ENCODE results near the gene ADGRA3. TPM values are rescaled to one million over a fixed set of nuclear protein-coding genes. Genes with fewer than 3 reads are reported as not detected.

The ADGRA3 gene
- total and polyA plus RNA-seq, 7 experiments from 2014 or later, result 0.60 to 5.2 (median 4.3) TPM

- ChIA-PET CTCF (no interaction called here), POLR2A (no interaction called here)
- Mint-ChIP-seq H3K36me3 (no peaks in the 10 kb centered on the region), H3K4me1 (peaks cover 0 to 2% (median 0%) of the 10 kb centered on the region in 7 donors), H3K27me3 (no peaks in the 10 kb centered on the region), H3K9me3 (peaks cover 0 to 21% (median 2%) of the 10 kb centered on the region in 11 donors), H3K4me3 (no peak overlapping the region), H3K27ac (no peak overlapping the region)
- H3K27ac ChIP-seq (ENCODE audit: low read depth, low read length), result no peak overlapping the region
- no peak for ATAC-seq
- no peaks in the 10 kb centered on the region for H3K4me1 ChIP-seq (ENCODE audit: control insufficient read depth in 2 of 2, insufficient read depth in 2 of 2, low read length in 2 of 2)
- no peaks in the 10 kb centered on the region for H3K27me3 ChIP-seq (ENCODE audit: control insufficient read depth in 2 of 2, insufficient read depth in 2 of 2, low read length in 2 of 2)
- no peak overlapping the region for H3K4me3 ChIP-seq (ENCODE audit: low read length)
- intact Hi-C loops (cut with micrococcal nuclease), result no loop called here
- H3K36me3 ChIP-seq (ENCODE audit: control insufficient read depth in 2 of 3, insufficient read depth in 3 of 3, low read length in 3 of 3), result no peaks in the 10 kb centered on the region
- no peak for DNase-seq
- H3K9me3 ChIP-seq (ENCODE audit: control insufficient read depth in 2 of 3, low read length in 3 of 3), result no peaks in the 10 kb centered on the region
Measured at GRCh38 chr4:22372986-22373385, 142.9 kb downstream of the ADGRA3 start.

GRCh38 chr4:22369901-22370562 lies 145.8 kb downstream of the ADGRA3 start:
- H3K9me3 ChIP-seq (ENCODE audit: control insufficient read depth in 2 of 3, low read length in 3 of 3), result no peaks in the 10 kb centered on the region
- H3K4me1 Mint-ChIP-seq, result peaks cover 0 to 2% (median 0%) of the 10 kb centered on the region in 7 donors
- H3K27ac ChIP-seq (ENCODE audit: low read depth, low read length), result no peak overlapping the region
- H3K9me3 Mint-ChIP-seq, result peaks cover 0 to 9% (median 0%) of the 10 kb centered on the region in 11 donors
- ATAC-seq (no peak), DNase-seq (no peak)
- H3K4me3 Mint-ChIP-seq, result no peak overlapping the region
- no peaks in the 10 kb centered on the region for H3K36me3 Mint-ChIP-seq
- no peaks in the 10 kb centered on the region for H3K27me3 Mint-ChIP-seq
- no peaks in the 10 kb centered on the region for H3K4me1 ChIP-seq (ENCODE audit: control insufficient read depth in 2 of 2, insufficient read depth in 2 of 2, low read length in 2 of 2)
- POLR2A ChIA-PET, result no interaction called here
- no peaks in the 10 kb centered on the region for H3K27me3 ChIP-seq (ENCODE audit: control insufficient read depth in 2 of 2, insufficient read depth in 2 of 2, low read length in 2 of 2)
- H3K4me3 ChIP-seq (ENCODE audit: low read length), result no peak overlapping the region
- CTCF ChIA-PET, result no interaction called here
- intact Hi-C loops (cut with micrococcal nuclease), result no loop called here
- no peaks in the 10 kb centered on the region for H3K36me3 ChIP-seq (ENCODE audit: control insufficient read depth in 2 of 3, insufficient read depth in 3 of 3, low read length in 3 of 3)
- H3K27ac Mint-ChIP-seq, result no peak overlapping the region

GRCh38 chr4:22363787-22364186 lies 152.1 kb downstream of the ADGRA3 start:
- H3K4me1 ChIP-seq (ENCODE audit: control insufficient read depth in 2 of 2, insufficient read depth in 2 of 2, low read length in 2 of 2), result no peaks in the 10 kb centered on the region
- peaks cover 0 to 3% (median 0%) of the 10 kb centered on the region in 5 donors for H3K36me3 Mint-ChIP-seq
- peaks cover 0 to 5% (median 4%) of the 10 kb centered on the region in 11 donors for H3K9me3 Mint-ChIP-seq
- ATAC-seq (no peak), DNase-seq (no peak)
- no peaks in the 10 kb centered on the region for H3K36me3 ChIP-seq (ENCODE audit: control insufficient read depth in 2 of 3, insufficient read depth in 3 of 3, low read length in 3 of 3)
- intact Hi-C loops (cut with micrococcal nuclease), result no loop called here
- no peak overlapping the region for H3K4me3 ChIP-seq (ENCODE audit: low read length)
- H3K27ac ChIP-seq (ENCODE audit: low read depth, low read length), result no peak overlapping the region
- H3K27ac Mint-ChIP-seq, result no peak overlapping the region
- no peaks in the 10 kb centered on the region for H3K27me3 ChIP-seq (ENCODE audit: control insufficient read depth in 2 of 2, insufficient read depth in 2 of 2, low read length in 2 of 2)
- no peaks in the 10 kb centered on the region for H3K4me1 Mint-ChIP-seq
- ChIA-PET CTCF (no interaction called here), POLR2A (no interaction called here)
- H3K4me3 Mint-ChIP-seq, result no peak overlapping the region
- peaks cover 0 to 5% (median 0%) of the 10 kb centered on the region in 5 donors for H3K27me3 Mint-ChIP-seq
- no peaks in the 10 kb centered on the region for H3K9me3 ChIP-seq (ENCODE audit: control insufficient read depth in 2 of 3, low read length in 3 of 3)

DNA sequence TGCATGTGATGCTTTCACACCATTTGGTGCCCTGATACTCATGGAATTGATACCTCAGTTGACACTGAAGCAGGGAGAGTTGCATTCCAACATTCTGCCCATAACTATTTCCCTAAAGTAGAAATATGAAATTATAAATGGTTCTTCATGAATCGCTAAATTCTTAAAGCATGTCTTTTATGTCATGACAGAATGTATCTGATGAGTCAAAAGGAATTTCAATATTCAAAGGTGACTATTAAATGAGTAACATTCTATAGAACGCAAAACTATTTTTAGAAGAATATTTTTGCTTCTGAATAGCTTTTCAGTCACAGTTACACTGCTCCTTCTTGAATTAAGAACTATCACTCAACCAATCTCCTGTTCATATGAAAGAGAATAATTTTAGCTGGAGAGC lies 152.8 kb downstream of the ADGRA3 start:
- H3K27ac Mint-ChIP-seq, result no peak overlapping the region
- Histone ChIP-seq H3K27me3 (ENCODE audit: control insufficient read depth in 2 of 2, insufficient read depth in 2 of 2, low read length in 2 of 2) (no peaks in the 10 kb centered on the region), H3K4me1 (ENCODE audit: control insufficient read depth in 2 of 2, insufficient read depth in 2 of 2, low read length in 2 of 2) (no peaks in the 10 kb centered on the region), H3K4me3 (ENCODE audit: low read length) (no peak overlapping the region), H3K36me3 (ENCODE audit: control insufficient read depth in 2 of 3, insufficient read depth in 3 of 3, low read length in 3 of 3) (no peaks in the 10 kb centered on the region), H3K9me3 (ENCODE audit: control insufficient read depth in 2 of 3, low read length in 3 of 3) (no peaks in the 10 kb centered on the region), H3K27ac (ENCODE audit: low read depth, low read length) (no peak overlapping the region)
- intact Hi-C loops (cut with micrococcal nuclease), result no loop called here
- peaks cover 0 to 10% (median 4%) of the 10 kb centered on the region in 11 donors for H3K9me3 Mint-ChIP-seq
- CTCF ChIA-PET, result no interaction called here
- H3K27me3 Mint-ChIP-seq, result peaks cover 0 to 5% (median 0%) of the 10 kb centered on the region in 5 donors
- peaks cover 0 to 5% (median 0%) of the 10 kb centered on the region in 5 donors for H3K36me3 Mint-ChIP-seq
- no peak overlapping the region for H3K4me3 Mint-ChIP-seq
- POLR2A ChIA-PET, result no interaction called here
- H3K4me1 Mint-ChIP-seq, result no peaks in the 10 kb centered on the region
- ATAC-seq (no peak), DNase-seq (no peak)

DNA sequence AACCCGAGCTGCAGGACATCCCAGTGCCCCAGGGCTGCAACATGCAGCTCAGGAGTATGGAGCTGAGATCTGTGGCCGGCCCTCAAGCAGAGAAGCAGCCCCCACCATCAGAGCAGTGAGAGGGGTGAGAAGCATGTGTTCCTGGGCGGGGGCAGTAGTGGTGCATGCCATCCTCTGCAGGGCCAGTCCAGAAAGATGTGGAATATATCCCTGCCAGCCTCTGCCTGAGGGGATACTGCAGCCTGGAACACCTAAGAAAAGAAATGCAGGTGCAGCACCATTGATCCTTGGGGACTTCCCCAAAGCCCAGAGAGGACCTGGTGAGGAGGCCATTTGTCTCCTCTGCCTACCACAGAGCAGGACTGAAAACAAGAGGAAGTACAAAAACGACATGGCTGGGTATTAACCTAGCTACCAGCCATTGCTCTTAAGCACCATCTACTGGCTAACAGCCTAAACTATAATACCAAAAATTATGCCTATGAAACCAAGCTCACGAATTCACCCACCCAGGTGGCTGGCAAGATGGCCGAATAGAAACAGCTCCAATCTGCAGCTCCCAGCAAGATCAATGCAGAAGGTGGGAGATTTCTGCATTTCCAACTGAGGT lies 158.8 kb downstream of the ADGRA3 start:
- ATAC-seq (peak; percentile 46), DNase-seq (peak in 1 of 9 donors; percentile 3)
- Histone ChIP-seq H3K27ac (ENCODE audit: low read depth, low read length) (no peak overlapping the region), H3K27me3 (ENCODE audit: control insufficient read depth in 2 of 2, insufficient read depth in 2 of 2, low read length in 2 of 2) (no peaks in the 10 kb centered on the region), H3K36me3 (ENCODE audit: control insufficient read depth in 2 of 3, insufficient read depth in 3 of 3, low read length in 3 of 3) (no peaks in the 10 kb centered on the region), H3K4me1 (ENCODE audit: control insufficient read depth in 2 of 2, insufficient read depth in 2 of 2, low read length in 2 of 2) (no peaks in the 10 kb centered on the region), H3K4me3 (ENCODE audit: low read length) (no peak overlapping the region), H3K9me3 (ENCODE audit: control insufficient read depth in 2 of 3, low read length in 3 of 3) (no peaks in the 10 kb centered on the region)
- ChIA-PET POLR2A (no interaction called here), CTCF (no interaction called here)
- Mint-ChIP-seq H3K4me1 (peaks cover 0 to 2% (median 0%) of the 10 kb centered on the region in 7 donors), H3K27ac (no peak overlapping the region), H3K27me3 (peaks cover 4 to 6% (median 5%) of the 10 kb centered on the region in 5 donors), H3K4me3 (no peak overlapping the region), H3K36me3 (peaks cover 0 to 5% (median 0%) of the 10 kb centered on the region in 5 donors), H3K9me3 (peaks cover 0 to 27% (median 9%) of the 10 kb centered on the region in 11 donors)
- intact Hi-C loops (cut with micrococcal nuclease), result loop anchor here in 1 of 2 donors (1.0 kb wide), 3 partner anchors 120 to 568 kb away; no protein-coding TSS in a partner anchor

DNA sequence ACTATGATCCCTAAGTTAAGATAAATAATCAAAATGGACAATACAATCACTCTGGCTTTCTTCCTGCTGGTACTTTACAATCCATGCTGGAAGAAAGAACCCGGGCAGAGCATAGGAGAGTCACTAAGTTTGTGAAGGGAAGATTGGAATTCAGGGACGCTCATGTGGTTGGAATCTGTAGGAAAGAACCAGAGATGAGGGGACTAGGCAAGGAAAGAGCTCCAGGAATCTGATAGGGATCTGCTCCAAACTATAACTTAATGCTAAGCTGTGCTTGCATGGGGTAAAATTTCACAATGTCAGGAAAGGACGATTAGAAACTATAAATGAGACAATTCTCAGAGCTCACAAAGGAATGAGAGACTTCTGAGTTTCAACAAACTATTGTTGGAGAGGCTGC lies 167.5 kb downstream of the ADGRA3 start:
- no peaks in the 10 kb centered on the region for H3K4me1 ChIP-seq (ENCODE audit: control insufficient read depth in 2 of 2, insufficient read depth in 2 of 2, low read length in 2 of 2)
- no peak overlapping the region for H3K27ac ChIP-seq (ENCODE audit: low read depth, low read length)
- ChIA-PET POLR2A (no interaction called here), CTCF (no interaction called here)
- Mint-ChIP-seq H3K4me1 (peaks cover 0 to 2% (median 0%) of the 10 kb centered on the region in 7 donors), H3K27ac (no peak overlapping the region), H3K4me3 (no peak overlapping the region), H3K36me3 (no peaks in the 10 kb centered on the region), H3K27me3 (peaks cover 0 to 8% (median 0%) of the 10 kb centered on the region in 5 donors), H3K9me3 (peaks cover 0 to 12% (median 3%) of the 10 kb centered on the region in 11 donors)
- no peaks in the 10 kb centered on the region for H3K36me3 ChIP-seq (ENCODE audit: control insufficient read depth in 2 of 3, insufficient read depth in 3 of 3, low read length in 3 of 3)
- no peaks in the 10 kb centered on the region for H3K9me3 ChIP-seq (ENCODE audit: control insufficient read depth in 2 of 3, low read length in 3 of 3)
- no peak overlapping the region for H3K4me3 ChIP-seq (ENCODE audit: low read length)
- no peaks in the 10 kb centered on the region for H3K27me3 ChIP-seq (ENCODE audit: control insufficient read depth in 2 of 2, insufficient read depth in 2 of 2, low read length in 2 of 2)
- intact Hi-C loops (cut with micrococcal nuclease), result no loop called here
- no peak for ATAC-seq
- DNase-seq, result no peak

DNA sequence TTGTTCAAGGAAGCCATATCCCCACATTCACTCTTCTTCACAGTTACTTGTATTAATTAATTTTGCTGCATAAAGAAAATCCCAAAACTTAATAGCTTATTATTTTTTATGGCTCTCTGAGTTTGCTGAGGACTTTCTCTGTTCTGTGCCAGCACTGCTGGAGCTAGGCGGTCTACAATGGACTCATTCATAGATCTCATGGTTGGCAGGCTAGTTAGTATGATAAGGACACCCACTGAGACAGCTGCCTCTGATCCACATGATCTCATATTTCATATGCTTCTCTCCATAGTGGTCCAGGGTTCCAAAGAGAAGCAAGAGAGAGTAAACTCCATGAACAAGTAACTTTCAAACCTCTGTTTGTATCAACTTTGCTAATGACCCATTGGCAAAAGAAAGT lies 170.2 kb downstream of the ADGRA3 start:
- Mint-ChIP-seq H3K36me3 (no peaks in the 10 kb centered on the region), H3K4me3 (no peak overlapping the region), H3K4me1 (peaks cover 0 to 2% (median 0%) of the 10 kb centered on the region in 7 donors), H3K27ac (no peak overlapping the region), H3K27me3 (peaks cover 0 to 4% (median 0%) of the 10 kb centered on the region in 5 donors), H3K9me3 (peaks cover 0 to 3% (median 0%) of the 10 kb centered on the region in 11 donors)
- H3K27me3 ChIP-seq (ENCODE audit: control insufficient read depth in 2 of 2, insufficient read depth in 2 of 2, low read length in 2 of 2), result no peaks in the 10 kb centered on the region
- DNase-seq (no peak), ATAC-seq (no peak)
- POLR2A ChIA-PET, result no interaction called here
- H3K27ac ChIP-seq (ENCODE audit: low read depth, low read length), result no peak overlapping the region
- no peaks in the 10 kb centered on the region for H3K9me3 ChIP-seq (ENCODE audit: control insufficient read depth in 2 of 3, low read length in 3 of 3)
- no peaks in the 10 kb centered on the region for H3K36me3 ChIP-seq (ENCODE audit: control insufficient read depth in 2 of 3, insufficient read depth in 3 of 3, low read length in 3 of 3)
- H3K4me1 ChIP-seq (ENCODE audit: control insufficient read depth in 2 of 2, insufficient read depth in 2 of 2, low read length in 2 of 2), result no peaks in the 10 kb centered on the region
- CTCF ChIA-PET, result no interaction called here
- intact Hi-C loops (cut with micrococcal nuclease), result no loop called here
- no peak overlapping the region for H3K4me3 ChIP-seq (ENCODE audit: low read length)
